Neural progenitor cell (in vitro differentiated cells): ENCODE results near the gene TSHZ2. TPM values are rescaled to one million over a fixed set of nuclear protein-coding genes. Genes with fewer than 3 reads are reported as not detected.

Source experiments
- DNase-seq: peaks from one replicate; pipeline ENCODE4 v3.0.0-alpha.2; 2016; ENCODE audit warnings: low spot score
- H2AFZ ChIP-seq: fragments of 200-600 bp; sonication (generic); replicated peaks from 2 replicates; pipeline ENCODE4 v1.6.1; 2016; ENCODE audit warnings: antibody characterized with exemption
- H3F3A ChIP-seq: fragments of 200-600 bp; sonication (generic); 2 replicates; pipeline ENCODE4 v1.6.1; 2016; ENCODE audit warnings: antibody characterized with exemption, low read depth
- H3K27ac ChIP-seq: fragments of 200-600 bp; sonication (generic); 2 replicates; pipeline ENCODE4 v1.5.1; 2016; ENCODE audit warnings: mild to moderate bottlenecking
- H3K27me3 ChIP-seq: fragments of 200-600 bp; sonication (generic); 2 replicates; pipeline ENCODE4 v1.6.1; 2016; ENCODE audit warnings: mild to moderate bottlenecking, moderate library complexity
- H3K36me3 ChIP-seq: fragments of 200-600 bp; sonication (generic); 2 replicates; pipeline ENCODE4 v1.5.1; 2016
- H3K4me1 ChIP-seq: fragments of 200-600 bp; sonication (generic); 2 replicates; pipeline ENCODE4 v1.6.1; 2016; ENCODE audit warnings: mixed run types
- H3K4me2 ChIP-seq: fragments of 200-600 bp; sonication (generic); 2 replicates; pipeline ENCODE4 v1.6.1; 2016
- H3K4me3 ChIP-seq: fragments of 200-600 bp; sonication (generic); 2 replicates; pipeline ENCODE4 v1.5.1; 2016
- H3K79me2 ChIP-seq: fragments of 200-600 bp; sonication (generic); 2 replicates; pipeline ENCODE4 v1.6.1; 2016; ENCODE audit warnings: low read depth
- H3K9ac ChIP-seq: fragments of 200-600 bp; sonication (generic); 2 replicates; pipeline ENCODE4 v1.6.1; 2016
- H3K9me3 ChIP-seq: fragments of 200-600 bp; sonication (generic); 2 replicates; pipeline ENCODE4 v1.5.1; 2016; ENCODE audit warnings: low read depth
- H4K20me1 ChIP-seq: fragments of 200-600 bp; sonication (generic); 2 replicates; pipeline ENCODE4 v1.6.1; 2016; ENCODE audit warnings: low read depth
- H3K27ac Mint-ChIP-seq: 3 replicates; pipeline ENCODE4 v1.8.0; 2021; ENCODE audit warnings: mixed read lengths
- H3K27me3 Mint-ChIP-seq: 2 replicates; pipeline ENCODE4 v1.8.0; 2022; ENCODE audit warnings: low read depth, mild to moderate bottlenecking, inconsistent platforms, moderate library complexity, mixed read lengths; ENCODE audit not compliant: insufficient read depth
- H3K36me3 Mint-ChIP-seq: 3 replicates; pipeline ENCODE4 v1.8.0; 2021; ENCODE audit warnings: mixed read lengths
- H3K4me1 Mint-ChIP-seq: 3 replicates; pipeline ENCODE4 v1.8.0; 2021; ENCODE audit warnings: mixed read lengths
- H3K4me3 Mint-ChIP-seq: 3 replicates; pipeline ENCODE4 v1.8.0; 2021; ENCODE audit warnings: mild to moderate bottlenecking, moderate library complexity, mixed read lengths
- H3K9me3 Mint-ChIP-seq: 3 replicates; pipeline ENCODE4 v1.8.0; 2020; ENCODE audit warnings: mixed read lengths
- CTCF ChIP-seq: fragments of 200-600 bp; sonication (generic); IDR thresholded peaks from 2 replicates; pipeline ENCODE4 v1.5.1; 2017; ENCODE audit warnings: antibody characterized with exemption, mild to moderate bottlenecking
- EZH2 ChIP-seq: fragments of 200-600 bp; sonication (generic); IDR thresholded peaks from 2 replicates; pipeline ENCODE4 v1.6.1; 2017; ENCODE audit warnings: antibody characterized with exemption, mild to moderate bottlenecking, moderate library complexity
- EZH2phosphoT487 ChIP-seq: fragments of 200-600 bp; sonication (generic); IDR thresholded peaks from 2 replicates; pipeline ENCODE4 v1.6.1; 2017; ENCODE audit warnings: antibody characterized with exemption
- total RNA-seq: library from RNA; depleted of rRNA; stranded (reverse); fragments of >200 nt; gene quantifications from 2 replicates; pipeline ENCODE4 v1.2.3, GENCODE V29; 2015; ENCODE audit warnings: low replicate concordance

The TSHZ2 gene
- total RNA-seq, 1 donor from 2014 or later: 1.8 TPM

GRCh38 chr20:53081916-53082863 lies 110.0 kb downstream of the TSHZ2 start:
- Mint-ChIP-seq H3K4me3 (no peak overlapping the region), H3K9me3 (no peaks in the 10 kb centered on the region), H3K27me3 (no peaks in the 10 kb centered on the region), H3K27ac (no peak overlapping the region), H3K36me3 (no peaks in the 10 kb centered on the region), H3K4me1 (no peaks in the 10 kb centered on the region)
- Histone ChIP-seq H3K79me2 (no peaks in the 10 kb centered on the region), H3K4me3 (no peak overlapping the region), H3K36me3 (no peaks in the 10 kb centered on the region), H3K4me2 (peak overlapping the region; percentile 50), H2AFZ (no peak overlapping the region), H3K27ac (no peak overlapping the region), H3K9ac (no peak overlapping the region), H3K4me1 (peaks cover 16% of the 10 kb centered on the region), H3F3A (no peaks in the 10 kb centered on the region), H4K20me1 (no peaks in the 10 kb centered on the region), H3K9me3 (no peaks in the 10 kb centered on the region), H3K27me3 (no peaks in the 10 kb centered on the region)
- no peak for TF ChIP-seq EZH2
- no peak for TF ChIP-seq CTCF
- TF ChIP-seq EZH2phosphoT487: no peak
- DNase-seq: peak; percentile 39

- Mint-ChIP-seq H3K4me1 (no peaks in the 10 kb centered on the region), H3K36me3 (no peaks in the 10 kb centered on the region), H3K4me3 (no peak overlapping the region), H3K27ac (no peak overlapping the region), H3K27me3 (no peaks in the 10 kb centered on the region), H3K9me3 (no peaks in the 10 kb centered on the region)
- Histone ChIP-seq H3K4me3 (no peak overlapping the region), H3F3A (no peaks in the 10 kb centered on the region), H3K27me3 (no peaks in the 10 kb centered on the region), H3K4me2 (no peak overlapping the region), H3K79me2 (no peaks in the 10 kb centered on the region), H4K20me1 (no peaks in the 10 kb centered on the region), H3K36me3 (no peaks in the 10 kb centered on the region), H3K9ac (no peak overlapping the region), H3K9me3 (no peaks in the 10 kb centered on the region), H3K27ac (no peak overlapping the region), H3K4me1 (peaks cover 16% of the 10 kb centered on the region), H2AFZ (no peak overlapping the region)
- TF ChIP-seq EZH2phosphoT487 (no peak), CTCF (no peak), EZH2 (no peak)
- DNase-seq: no peak
These were observed 111.3 kb downstream of the TSHZ2 start for GRCh38 chr20:53083411-53083810.

- Histone ChIP-seq H3F3A (no peaks in the 10 kb centered on the region), H3K27me3 (no peaks in the 10 kb centered on the region), H4K20me1 (no peaks in the 10 kb centered on the region), H3K79me2 (no peaks in the 10 kb centered on the region), H3K4me3 (no peak overlapping the region), H3K4me1 (peaks cover 16% of the 10 kb centered on the region), H3K36me3 (no peaks in the 10 kb centered on the region), H3K9me3 (no peaks in the 10 kb centered on the region), H3K27ac (no peak overlapping the region), H3K9ac (no peak overlapping the region), H3K4me2 (no peak overlapping the region), H2AFZ (no peak overlapping the region)
- H3K36me3 Mint-ChIP-seq: no peaks in the 10 kb centered on the region
- no peaks in the 10 kb centered on the region for H3K9me3 Mint-ChIP-seq
- TF ChIP-seq CTCF (no peak), EZH2phosphoT487 (no peak), EZH2 (no peak)
- no peaks in the 10 kb centered on the region for H3K27me3 Mint-ChIP-seq
- no peaks in the 10 kb centered on the region for H3K4me1 Mint-ChIP-seq
- no peak overlapping the region for H3K27ac Mint-ChIP-seq
- H3K4me3 Mint-ChIP-seq: no peak overlapping the region
- no peak for DNase-seq
These were observed 112.3 kb downstream of the TSHZ2 start for GRCh38 chr20:53084408-53084997.
